GM19043 (cell line): ENCODE data around the gene CDSN.

Experiments
- ATAC-seq: cut with Tn5 transposase; IDR thresholded peaks from one replicate; pipeline ENCODE4 v1.9.1; 2021; ENCODE audit warnings: low read depth; ENCODE audit not compliant: unreplicated experiment

CDSN gene

DNA sequence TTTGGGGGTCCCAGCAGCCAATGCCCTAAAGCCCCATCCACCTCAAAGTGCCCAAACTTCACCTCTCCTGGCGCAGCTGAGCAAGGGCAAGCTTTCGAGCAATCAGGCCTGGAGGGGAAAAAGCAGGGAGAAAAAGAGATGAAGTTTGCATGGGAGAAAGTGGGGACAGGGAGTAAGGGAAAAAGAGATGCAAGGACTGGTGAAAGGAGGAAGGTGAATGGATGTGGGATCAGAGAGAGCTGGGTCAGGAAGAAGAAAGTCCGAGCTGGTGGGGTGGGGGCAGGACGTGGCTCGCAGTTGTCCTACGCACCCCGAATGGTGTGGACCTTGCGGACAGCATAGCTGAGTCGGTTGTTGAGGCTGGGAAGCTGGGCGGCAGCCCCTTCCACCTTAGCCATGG is 25.1 kb upstream of the CDSN start:
- ATAC-seq, result no peak

DNA sequence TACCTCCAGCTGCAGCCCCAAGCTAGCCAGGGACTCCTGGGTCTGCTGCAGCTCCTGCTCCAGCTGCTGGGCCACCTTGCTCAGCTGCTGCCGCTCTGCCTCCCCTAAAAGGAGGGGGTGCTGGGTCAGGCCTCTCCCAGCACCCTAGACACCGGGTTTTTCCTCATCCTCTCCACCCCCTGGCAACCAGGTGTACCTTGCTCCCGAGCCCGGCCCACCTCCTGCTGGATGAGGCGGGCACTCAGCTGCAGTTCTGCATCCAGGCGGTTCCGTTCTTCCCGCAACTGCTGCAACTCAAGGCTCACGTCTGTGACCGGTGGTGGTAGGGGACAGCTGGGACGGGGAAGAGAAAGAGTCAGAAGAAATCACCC is 24.7 kb upstream of the CDSN start:
- no peak for ATAC-seq

DNA sequence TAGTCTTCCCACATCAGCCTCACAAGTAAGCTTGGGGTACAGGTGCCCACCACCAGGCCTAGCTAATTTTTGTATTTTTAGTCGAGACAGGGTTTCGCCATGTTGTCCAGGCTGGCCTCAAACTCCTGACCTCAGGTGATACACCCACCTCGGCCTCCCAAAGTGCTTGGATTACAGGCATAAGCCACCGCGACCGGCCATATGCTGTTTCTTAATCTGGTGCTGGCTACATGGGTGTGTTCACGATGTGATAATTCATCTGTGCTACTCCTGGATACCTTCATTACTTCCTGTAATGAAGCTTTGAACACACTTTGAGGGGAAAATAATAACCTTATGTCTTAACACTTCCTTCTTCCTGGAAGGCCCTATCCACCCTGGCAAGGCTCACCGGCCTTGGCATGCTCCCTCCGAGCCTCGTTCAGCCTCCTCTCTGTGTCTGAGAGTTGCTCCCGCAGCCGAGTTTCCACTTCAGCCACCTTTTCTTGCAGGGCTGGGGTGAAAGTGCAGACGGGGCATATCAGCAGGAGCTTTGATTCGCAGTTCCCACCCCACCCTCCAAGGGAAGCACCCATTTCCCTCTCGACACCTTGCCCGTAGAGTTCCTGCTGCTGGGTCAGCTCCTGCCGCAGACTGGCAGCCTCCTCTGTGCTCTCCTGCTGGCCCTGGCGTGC is 24.2 kb upstream of the CDSN start:
- ATAC-seq, result no peak

DNA sequence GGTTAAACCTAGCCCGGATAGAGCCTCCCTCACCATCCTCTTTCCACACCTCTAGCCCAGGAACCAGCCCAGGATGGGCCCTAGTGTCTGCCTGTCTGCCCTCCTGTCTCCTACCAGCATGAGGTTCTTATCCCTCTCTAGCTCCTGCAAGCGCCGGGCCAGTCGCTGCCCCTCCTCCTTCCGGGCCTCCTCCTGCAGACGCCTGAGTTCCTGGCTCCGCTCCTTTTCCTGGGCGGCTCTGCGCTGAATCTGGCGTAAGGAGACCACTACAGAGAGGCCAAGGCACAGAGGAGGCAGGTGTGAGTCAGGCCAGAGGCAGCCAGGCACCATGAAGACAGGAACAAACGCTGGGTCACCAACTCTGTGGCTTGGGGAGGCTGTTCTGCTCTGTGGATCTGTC is 22.9 kb upstream of the CDSN start:
- ATAC-seq, result no peak

DNA sequence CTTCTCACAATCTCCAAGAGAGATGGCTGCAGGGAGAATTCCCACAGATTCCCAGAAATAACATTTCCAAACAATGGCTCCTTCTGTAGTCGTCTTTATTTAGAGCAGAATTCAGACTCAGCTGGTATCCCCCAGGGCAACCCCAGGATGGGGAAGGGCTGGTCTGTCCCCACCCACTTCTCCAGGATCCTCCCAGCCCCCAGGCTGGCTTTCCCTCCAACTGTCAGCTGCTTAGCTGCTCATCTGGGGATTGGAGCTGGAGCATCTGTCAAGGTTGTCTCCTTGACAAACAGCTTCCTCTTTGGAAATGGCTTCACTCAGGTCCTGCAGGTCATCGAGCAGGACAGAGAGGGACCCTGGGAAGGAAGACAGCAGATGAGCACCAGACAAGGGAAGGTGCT is 22.1 kb upstream of the CDSN start:
- ATAC-seq, result no peak

DNA sequence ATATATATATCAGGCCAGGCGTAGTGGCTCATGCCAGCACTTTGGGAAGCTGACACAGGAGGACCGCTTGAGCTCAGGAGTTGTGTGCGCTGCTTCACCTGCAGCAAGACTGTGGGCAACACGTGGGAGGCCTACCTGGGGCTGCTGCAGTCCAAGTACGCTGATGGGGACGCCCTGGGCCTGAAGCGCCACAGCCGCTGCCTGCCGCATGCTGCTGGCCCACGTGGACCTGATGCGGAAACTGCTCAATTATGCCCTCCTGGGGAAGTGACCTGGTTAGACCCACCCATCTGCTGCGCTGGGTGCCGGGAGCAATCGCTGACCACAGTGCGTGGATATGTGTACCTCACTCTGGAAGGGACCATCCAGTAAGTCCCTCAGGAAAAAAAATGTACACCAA is 20.4 kb upstream of the CDSN start:
- no peak for ATAC-seq

DNA sequence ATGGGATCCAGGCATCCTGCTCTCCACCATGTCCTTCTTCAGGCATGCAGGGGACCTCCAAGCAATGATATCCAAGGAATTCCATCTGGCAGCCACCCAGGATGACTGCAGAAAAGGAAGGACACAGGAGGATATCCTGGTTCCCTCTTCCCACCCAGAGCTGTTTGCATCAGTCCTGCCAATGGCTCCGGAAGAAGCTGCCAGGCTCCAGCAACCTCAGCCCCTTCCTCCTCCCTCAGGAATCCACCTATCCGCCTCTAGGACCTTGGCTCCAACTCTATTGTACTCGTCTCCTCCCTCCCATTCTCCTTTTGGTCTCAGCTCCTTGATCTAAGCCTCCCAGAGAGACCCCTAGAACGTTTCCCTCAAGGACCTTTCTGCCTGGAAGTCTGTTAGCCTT is 19.4 kb upstream of the CDSN start:
- ATAC-seq, result no peak

DNA sequence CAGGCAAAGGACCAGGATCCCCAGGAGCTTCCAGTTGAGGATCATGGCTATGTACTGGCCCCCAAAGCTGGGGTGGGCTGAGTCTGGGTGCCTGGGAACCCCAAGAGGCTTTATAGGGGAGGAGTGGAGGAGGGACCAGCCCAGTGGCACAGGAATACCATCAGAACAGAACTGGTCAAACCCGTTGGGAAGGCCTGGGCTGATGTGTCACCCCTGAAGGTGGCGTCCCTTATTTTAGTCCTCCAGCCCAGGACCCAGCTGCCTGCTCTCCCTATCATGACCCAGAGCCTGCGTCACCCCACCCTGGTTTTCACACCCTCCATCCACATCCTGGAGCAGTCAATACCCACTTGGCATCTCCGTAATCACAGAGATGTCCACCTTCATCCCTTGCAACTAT is 18.7 kb upstream of the CDSN start, which contains the start of gene PSORS1C2:
Gene PSORS1C2 (minus strand): TSS at position 85 of the 400 bp plus-strand sequence. CDS start 40 bp downstream, at position 45.
- ATAC-seq, result no peak

DNA sequence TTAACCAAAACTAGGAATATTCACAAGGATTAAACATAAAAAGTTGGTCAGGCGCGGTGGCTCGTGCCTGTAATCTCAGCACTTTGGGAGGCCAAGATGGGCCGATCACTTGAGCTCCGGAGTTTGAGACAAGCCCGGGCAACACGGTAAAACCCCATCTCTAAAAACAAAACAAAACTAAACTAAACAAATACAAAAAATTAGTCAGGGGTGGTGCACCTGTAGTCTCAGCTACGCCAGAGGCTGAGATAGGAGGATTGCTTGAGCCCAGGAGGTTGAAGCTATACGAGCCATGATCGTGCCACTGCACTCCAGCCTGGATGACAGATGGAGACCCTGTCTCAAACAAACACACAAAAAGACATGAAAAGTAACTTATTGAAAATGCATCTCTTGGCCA is 15.5 kb upstream of the CDSN start:
- no peak for ATAC-seq

DNA sequence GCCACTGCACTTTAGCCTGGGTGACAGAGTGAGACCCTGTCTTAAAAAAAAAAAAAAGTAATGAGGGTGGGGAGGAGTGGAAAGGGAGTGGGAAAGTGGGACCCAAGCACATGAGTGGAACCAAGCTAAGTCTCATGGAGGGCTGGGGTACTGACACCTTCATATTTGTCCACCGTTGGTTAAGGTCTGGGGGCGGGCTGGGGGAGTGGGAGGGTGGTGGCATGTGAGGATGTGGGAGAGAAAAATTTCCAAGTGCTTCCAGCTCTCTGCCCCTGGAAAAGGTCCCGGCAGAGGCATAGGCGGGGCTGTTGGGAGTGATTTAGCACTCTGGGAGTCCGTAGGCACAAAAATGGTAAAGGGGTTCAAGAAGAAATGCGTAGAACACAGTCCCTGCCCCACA is 12.6 kb upstream of the CDSN start:
- ATAC-seq, result no peak

DNA sequence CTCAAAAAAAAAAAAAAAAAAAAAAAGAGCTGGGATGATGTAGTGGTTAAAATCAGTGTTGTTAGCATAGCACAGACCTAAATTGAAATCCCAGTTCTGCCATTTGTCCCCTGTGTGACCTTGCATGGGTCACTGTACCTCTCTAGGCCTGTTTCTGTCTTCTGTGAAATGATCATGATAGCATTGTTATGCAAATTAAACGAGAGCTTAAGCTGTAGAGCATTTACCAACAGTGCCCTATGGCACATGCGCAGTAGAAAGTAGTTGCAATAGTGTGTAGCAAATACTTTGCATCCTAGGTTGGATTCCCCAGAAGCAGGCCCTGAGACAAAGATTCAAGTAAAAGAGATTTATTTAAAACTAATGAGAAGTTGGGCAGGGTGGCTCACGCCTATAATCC is 11.3 kb upstream of the CDSN start:
- no peak for ATAC-seq

DNA sequence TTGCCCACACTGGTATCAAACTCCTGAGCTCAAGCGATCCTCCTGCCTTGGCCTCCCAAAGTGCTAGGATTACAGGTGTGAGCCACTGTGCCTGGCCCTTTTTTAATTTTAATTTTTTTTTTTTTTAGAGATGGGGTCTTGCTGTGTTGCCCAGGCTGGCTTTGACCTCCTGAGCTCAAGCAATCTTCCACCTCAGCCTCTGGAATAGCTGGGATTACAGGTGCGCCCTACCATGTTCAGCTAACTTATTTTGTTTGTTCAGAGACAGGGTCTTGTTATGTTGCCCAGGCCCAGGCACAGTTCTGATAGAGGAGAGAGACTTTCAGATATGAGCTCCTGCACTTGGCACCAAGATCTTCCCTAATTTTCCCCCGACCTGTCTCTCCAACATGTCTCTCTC is 10.5 kb upstream of the CDSN start:
- ATAC-seq, result no peak

DNA sequence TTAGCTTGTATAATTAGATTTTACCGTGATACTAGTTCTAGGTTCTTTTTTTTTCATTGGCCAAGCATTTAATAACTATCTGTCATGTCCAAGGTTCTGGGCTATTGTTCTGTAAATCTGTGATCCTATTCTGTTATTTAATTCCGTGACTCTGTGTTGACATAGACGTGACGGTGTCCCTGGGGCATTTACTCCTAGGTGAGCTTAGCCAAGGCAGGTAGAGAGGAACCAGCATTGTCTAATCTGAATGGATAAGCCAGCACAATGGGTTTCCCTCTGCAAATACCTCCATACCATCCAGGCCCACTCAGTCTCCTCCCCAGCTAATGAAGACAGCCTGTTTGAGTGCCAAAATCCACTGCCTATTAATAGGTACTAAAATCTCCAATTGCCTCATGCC is 8.9 kb upstream of the CDSN start:
- ATAC-seq, result no peak

DNA sequence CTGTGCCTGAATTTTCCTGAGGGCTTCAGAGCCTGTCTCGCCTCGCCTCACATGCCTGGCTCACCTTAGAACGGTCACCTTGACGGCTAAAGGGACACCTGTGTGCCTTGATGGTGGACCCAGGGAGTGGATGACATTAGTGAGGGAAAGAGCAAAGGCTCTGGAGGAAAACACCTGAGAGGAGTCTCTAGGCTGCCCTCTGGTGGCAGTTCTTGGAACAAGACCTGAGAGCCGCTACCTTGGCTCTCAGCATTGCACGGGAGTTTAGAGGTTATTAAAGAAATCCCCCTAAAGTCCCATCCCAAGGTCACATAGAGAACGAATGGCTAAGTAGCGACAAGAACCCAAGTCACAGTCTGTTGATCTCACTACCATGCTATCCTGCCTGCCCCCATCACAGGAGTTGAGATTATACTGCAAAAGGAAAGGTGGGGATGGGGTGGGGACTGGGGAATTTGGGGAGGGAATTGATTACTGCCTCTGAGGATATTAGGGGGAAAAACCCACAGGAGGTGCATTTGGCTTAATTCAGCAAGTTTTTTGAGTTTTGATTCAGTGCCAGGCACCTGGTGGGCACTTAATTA is 7.9 kb upstream of the CDSN start:
- no peak for ATAC-seq

DNA sequence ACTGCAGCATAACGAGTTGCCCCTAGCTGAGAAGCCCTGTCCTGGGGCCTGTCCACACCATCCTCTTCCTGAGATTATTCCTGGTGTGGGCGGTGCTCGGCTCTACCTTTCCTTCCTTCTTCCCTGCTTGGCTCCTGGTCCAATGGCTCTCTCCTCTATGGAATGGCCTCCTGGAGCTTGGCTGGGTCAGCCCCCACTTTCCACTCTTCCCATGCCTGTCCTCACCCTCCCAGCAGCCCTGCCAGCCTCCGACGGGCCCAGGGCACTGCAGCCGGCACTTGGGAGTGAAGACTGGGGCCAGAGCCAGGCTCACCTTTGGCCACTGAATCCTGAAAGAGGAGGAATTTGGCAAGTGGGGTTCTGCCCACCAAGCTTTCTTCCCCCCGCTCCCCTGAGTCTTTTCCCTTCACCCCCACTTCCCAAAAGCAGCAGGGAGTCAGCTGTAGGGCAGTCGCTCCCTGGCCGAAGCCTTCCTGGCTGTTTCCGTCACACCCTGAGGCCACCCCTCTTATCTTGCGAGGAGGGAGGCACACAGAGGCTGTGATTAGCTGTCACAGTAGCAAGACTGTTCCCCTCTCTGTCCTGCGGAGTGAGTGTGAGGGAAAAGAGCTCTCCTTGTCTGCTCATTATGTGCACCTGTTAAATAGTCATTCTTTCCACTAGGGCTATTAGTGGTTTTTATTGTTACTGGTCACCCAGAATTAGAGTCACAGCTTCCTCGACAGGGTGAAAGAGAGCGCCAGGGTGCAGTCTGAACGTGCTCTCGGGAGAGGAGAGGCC is 6.3 kb upstream of the CDSN start:
- ATAC-seq, result no peak

DNA sequence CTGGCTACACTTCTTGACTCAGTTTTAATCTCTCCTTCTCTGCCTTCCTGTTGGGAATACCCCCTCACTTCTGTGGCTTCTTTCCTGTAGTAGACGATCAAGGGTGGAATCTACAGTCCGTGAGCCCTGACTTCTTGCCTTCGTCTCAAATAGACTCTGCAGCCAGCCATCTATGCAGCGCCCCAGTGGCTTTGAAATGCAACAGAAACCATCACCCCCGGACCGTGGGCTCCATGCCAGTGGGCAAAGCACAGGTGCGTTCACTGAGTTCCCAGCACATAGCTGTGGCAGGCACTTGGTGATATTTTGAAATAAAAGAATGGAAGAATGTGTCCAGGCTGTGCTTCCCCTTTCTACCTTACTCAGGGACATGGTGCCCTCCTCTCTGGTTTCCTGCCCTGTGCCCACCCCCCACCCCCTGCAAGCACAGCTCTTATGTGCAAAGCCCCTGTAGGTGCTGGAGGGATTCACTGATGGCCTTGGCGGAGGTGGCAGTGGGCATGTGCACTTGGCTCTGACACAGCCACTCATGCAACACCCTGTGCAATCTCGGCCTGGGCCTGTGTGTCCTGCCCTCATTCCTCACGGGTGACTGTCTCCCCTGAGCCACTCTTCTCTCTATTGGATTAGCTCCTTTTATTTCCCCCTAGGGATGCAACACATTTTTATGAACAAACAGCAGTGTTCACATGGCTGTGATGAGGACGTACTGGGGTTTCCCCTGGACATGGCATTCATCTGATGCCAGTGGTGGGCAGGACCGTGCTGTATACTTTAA is 5.5 kb upstream of the CDSN start:
- no peak for ATAC-seq

DNA sequence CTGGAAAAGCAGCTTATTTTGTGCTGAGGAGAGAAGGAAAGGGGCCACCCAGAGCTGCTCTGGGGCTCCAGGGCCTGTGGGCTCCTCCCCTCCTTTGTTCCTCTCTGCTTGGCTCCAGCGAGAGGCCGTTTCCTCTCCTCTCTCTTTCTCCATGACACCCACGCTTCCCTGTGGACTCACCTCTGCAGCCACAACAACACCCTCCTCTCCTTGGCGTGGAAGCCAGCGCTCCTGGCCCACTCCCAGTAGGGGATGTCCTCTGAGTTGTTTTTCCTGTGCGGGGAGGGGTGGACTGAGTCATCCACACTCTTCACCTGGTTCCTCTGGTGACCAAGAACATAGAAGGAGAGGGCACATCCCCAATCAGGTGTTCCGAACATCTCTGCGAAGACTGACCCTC is 4.9 kb upstream of the CDSN start:
- ATAC-seq, result no peak

DNA sequence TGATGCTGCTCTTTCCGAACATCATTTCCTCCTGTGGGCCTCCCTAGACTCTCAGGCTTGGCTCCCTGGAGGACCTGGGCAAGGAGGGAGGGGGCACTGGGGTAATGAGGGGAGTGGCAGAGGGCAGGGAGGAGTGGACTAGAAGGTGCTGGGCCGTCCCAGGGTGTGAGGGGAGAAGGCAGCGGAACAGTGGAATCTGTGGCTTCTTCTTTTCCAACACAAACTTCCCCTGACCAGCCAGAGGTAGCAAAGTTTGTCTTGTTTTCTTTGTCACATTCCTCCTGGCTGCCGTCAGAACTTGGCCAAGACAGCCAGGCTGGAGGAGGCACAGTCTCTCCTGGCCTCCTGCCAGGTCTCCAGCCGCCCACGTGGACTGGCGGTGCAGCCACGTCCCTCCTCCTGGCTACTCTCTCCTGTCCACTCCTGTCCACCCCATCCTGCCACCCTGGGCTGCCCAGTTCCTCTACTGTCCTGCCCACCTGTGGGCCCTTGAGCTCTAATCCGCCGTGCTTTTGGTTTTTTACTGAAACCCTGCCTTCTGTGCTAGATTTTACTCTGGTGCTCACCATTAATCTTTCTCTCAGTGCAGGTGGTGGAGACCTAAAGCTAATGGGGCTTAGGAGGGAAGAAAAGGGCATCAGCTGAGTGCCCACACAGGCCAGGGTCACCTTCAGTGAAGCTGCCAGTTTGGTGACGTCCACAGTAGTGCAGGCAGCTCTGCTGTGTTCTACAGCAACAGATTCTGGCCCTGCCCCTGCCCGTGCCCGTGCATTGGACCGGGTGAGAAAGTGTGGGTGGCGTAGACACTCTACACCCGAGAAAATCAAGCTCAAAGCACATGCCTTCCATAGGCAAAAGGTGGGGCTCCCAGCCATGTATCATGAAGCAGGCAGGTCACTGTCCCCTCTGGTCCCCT is 2.8 kb upstream of the CDSN start:
- ATAC-seq, result no peak

DNA sequence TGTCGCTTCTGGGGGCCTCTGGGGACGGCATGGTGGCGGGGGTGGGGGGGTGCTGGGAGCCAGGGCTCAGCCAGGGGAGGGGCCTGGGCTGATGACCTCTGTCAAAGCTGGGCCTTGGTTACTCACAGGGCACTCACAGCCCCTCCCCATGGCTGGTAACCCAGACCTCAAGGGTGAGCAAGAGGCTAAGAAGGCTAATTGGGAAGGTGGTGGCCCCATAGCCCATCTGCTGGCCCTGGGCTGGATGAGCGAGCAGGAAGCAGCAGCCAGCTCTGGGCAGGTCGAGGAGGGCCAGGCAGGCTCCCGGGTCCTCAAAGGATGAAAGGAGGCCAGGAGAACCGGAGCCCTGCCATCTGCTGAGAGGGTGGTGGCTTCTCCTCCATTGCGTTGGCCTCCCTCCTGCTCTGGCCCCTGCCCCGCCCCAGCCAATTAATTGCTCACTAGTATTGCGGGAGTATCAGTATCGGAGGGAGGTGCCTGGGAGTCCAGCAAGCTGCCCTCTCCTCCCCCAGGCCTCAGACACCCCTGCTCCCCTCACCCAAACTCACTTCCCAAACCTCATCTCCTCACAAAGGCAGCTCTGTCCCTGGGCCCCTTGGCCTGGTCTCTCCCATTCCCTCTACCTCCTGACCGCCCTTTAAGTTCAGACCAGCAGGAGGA is 1.0 kb upstream of the CDSN start:
- ATAC-seq, result no peak

DNA sequence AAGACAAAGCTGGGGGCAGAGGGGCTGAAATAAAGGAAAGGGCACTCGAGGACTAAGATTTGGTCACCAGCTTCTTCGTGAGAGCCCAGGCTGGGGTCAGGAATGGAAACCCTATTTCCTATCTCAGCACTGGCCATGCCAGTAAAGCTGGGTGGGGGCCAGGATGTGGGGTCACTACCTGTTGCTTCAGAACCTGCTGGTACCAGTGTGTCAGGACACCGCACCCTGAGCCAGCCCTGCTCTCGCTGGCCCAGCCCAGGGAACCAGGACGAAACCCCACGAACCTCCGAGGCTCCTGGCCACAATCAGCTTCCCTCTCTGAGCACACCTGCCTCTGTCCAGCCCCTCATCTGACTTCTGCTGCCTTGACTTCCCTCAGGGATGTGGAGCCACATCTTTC is 2.1 kb downstream of the CDSN start:
- no peak for ATAC-seq
